OCI-LY1 (cell line): ENCODE results near the gene MACROD1.

Experiments used
- H2AFZ ChIP-seq: fragments of 200-600 bp; sonication (generic), shearing (Covaris generic); 2 replicates; pipeline ENCODE4 v1.6.0; 2014; ENCODE audit warnings: antibody characterized with exemption, mild to moderate bottlenecking, low read length
- H3F3A ChIP-seq: fragments of 200-600 bp; sonication (generic), shearing (Covaris generic); 2 replicates; pipeline ENCODE4 v1.6.0; 2014; ENCODE audit warnings: mild to moderate bottlenecking, antibody characterized with exemption, low read length, moderate library complexity; ENCODE audit not compliant: insufficient read depth
- H3K27ac ChIP-seq: fragments of 200-600 bp; sonication (generic); 2 replicates; pipeline ENCODE4 v1.5.1; 2014; ENCODE audit warnings: low read length, mixed run types, mild to moderate bottlenecking, low read depth; ENCODE audit not compliant: poor library complexity, severe bottlenecking
- H3K27me3 ChIP-seq: fragments of 200-600 bp; sonication (generic); 2 replicates; pipeline ENCODE4 v1.6.0; 2014; ENCODE audit warnings: antibody characterized with exemption, mild to moderate bottlenecking, low read length, moderate library complexity; ENCODE audit not compliant: insufficient read depth
- H3K36me3 ChIP-seq: fragments of 200-600 bp; sonication (generic); 2 replicates; pipeline ENCODE4 v1.6.1; 2014; ENCODE audit warnings: mild to moderate bottlenecking, antibody characterized with exemption, low read length, moderate library complexity, mixed read lengths; ENCODE audit not compliant: insufficient read depth
- H3K4me1 ChIP-seq: fragments of 200-600 bp; sonication (generic); 2 replicates; pipeline ENCODE4 v1.5.1; 2014; ENCODE audit warnings: mild to moderate bottlenecking, low read length, moderate library complexity; ENCODE audit not compliant: insufficient read depth, severe bottlenecking
- H3K4me2 ChIP-seq: fragments of 200-600 bp; sonication (generic), shearing (Covaris generic); 2 replicates; pipeline ENCODE4 v1.6.1; 2014; ENCODE audit warnings: low read length
- H3K4me3 ChIP-seq: fragments of 200-600 bp; sonication (generic); 2 replicates; pipeline ENCODE4 v1.5.1; 2014; ENCODE audit warnings: low read length, low read depth, mild to moderate bottlenecking, mixed read lengths; ENCODE audit not compliant: poor library complexity, severe bottlenecking
- H3K79me2 ChIP-seq: fragments of 200-600 bp; shearing (Covaris generic); 2 replicates; pipeline ENCODE4 v1.6.1; 2016; ENCODE audit warnings: mixed run types, low read length, mixed read lengths; ENCODE audit not compliant: insufficient read depth
- H3K9ac ChIP-seq: fragments of 200-600 bp; sonication (generic), shearing (Covaris generic); 2 replicates; pipeline ENCODE4 v1.6.1; 2014; ENCODE audit warnings: mild to moderate bottlenecking, low read length, mixed read lengths
- H3K9me2 ChIP-seq: fragments of 200-600 bp; sonication (generic), shearing (Covaris generic); 2 replicates; pipeline ENCODE4 v1.6.1; 2014; ENCODE audit warnings: low read depth, mild to moderate bottlenecking, low read length, mixed read lengths
- H3K9me3 ChIP-seq: fragments of 200-600 bp; shearing (Covaris generic); 2 replicates; pipeline ENCODE4 v1.6.1; 2014; ENCODE audit warnings: low read length, mixed read lengths
- H4K20me1 ChIP-seq: fragments of 200-600 bp; sonication (generic), shearing (Covaris generic); 2 replicates; pipeline ENCODE4 v1.6.0; 2016; ENCODE audit warnings: mild to moderate bottlenecking, low read length; ENCODE audit not compliant: insufficient read depth
- EZH2 ChIP-seq: fragments of 200-600 bp; sonication (generic), shearing (Covaris generic); IDR thresholded peaks from 2 replicates; pipeline ENCODE4 v1.8.0; 2017; ENCODE audit warnings: borderline replicate concordance, mixed run types, mild to moderate bottlenecking, antibody characterized with exemption, low read length, moderate library complexity, mixed read lengths
- TF ChIP-seq, protein P1 (sequence below): fragments of 200-600 bp; sonication (generic), shearing (Covaris generic); IDR thresholded peaks from 2 replicates; pipeline ENCODE4 v1.5.1; 2017; ENCODE audit warnings: mild to moderate bottlenecking, antibody characterized with exemption, low read length, moderate library complexity, mixed read lengths

The MACROD1 gene

GRCh38 chr11:64081745-64082442 lies 84.0 kb downstream of the MACROD1 start:
- Histone ChIP-seq H4K20me1 (no peaks in the 10 kb centered on the region), H3K4me3 (no peak overlapping the region), H3K36me3 (no peaks in the 10 kb centered on the region)

GRCh38 chr11:64080390-64080789 lies 85.5 kb downstream of the MACROD1 start:
- H3K79me2 ChIP-seq: no peaks in the 10 kb centered on the region
- no peak overlapping the region for H2AFZ ChIP-seq
- no peaks in the 10 kb centered on the region for H3K9me2 ChIP-seq
- no peaks in the 10 kb centered on the region for H3F3A ChIP-seq
- TF ChIP-seq, protein P1, sequence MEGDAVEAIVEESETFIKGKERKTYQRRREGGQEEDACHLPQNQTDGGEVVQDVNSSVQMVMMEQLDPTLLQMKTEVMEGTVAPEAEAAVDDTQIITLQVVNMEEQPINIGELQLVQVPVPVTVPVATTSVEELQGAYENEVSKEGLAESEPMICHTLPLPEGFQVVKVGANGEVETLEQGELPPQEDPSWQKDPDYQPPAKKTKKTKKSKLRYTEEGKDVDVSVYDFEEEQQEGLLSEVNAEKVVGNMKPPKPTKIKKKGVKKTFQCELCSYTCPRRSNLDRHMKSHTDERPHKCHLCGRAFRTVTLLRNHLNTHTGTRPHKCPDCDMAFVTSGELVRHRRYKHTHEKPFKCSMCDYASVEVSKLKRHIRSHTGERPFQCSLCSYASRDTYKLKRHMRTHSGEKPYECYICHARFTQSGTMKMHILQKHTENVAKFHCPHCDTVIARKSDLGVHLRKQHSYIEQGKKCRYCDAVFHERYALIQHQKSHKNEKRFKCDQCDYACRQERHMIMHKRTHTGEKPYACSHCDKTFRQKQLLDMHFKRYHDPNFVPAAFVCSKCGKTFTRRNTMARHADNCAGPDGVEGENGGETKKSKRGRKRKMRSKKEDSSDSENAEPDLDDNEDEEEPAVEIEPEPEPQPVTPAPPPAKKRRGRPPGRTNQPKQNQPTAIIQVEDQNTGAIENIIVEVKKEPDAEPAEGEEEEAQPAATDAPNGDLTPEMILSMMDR: no peak
- TF ChIP-seq EZH2: no peak
- no peaks in the 10 kb centered on the region for H3K9me3 ChIP-seq
- H3K27me3 ChIP-seq: peaks cover 11% of the 10 kb centered on the region; the same call in 1 of the 2 replicates
- H3K36me3 ChIP-seq: no peaks in the 10 kb centered on the region
- H4K20me1 ChIP-seq: no peaks in the 10 kb centered on the region
- no peak overlapping the region for H3K9ac ChIP-seq
- H3K4me3 ChIP-seq: no peak overlapping the region
- H3K4me2 ChIP-seq: no peak overlapping the region
- no peaks in the 10 kb centered on the region for H3K4me1 ChIP-seq
- H3K27ac ChIP-seq: no peak overlapping the region

More at GRCh38 chr11:64081745-64082442, 84.0 kb downstream of the MACROD1 start:
- no peaks in the 10 kb centered on the region for H3K9me3 ChIP-seq
- H3K9me2 ChIP-seq: no peaks in the 10 kb centered on the region
- no peak overlapping the region for H3K9ac ChIP-seq
- peaks cover 4% of the 10 kb centered on the region; the same call in 1 of the 2 replicates for H3K27me3 ChIP-seq
- H3K4me1 ChIP-seq: no peaks in the 10 kb centered on the region
- H3F3A ChIP-seq: no peaks in the 10 kb centered on the region
- no peak for TF ChIP-seq EZH2
- TF ChIP-seq, protein P1: no peak
- no peak overlapping the region for H2AFZ ChIP-seq
- no peak overlapping the region for H3K4me2 ChIP-seq
- H3K27ac ChIP-seq: no peak overlapping the region
- H3K79me2 ChIP-seq: no peaks in the 10 kb centered on the region

DNA sequence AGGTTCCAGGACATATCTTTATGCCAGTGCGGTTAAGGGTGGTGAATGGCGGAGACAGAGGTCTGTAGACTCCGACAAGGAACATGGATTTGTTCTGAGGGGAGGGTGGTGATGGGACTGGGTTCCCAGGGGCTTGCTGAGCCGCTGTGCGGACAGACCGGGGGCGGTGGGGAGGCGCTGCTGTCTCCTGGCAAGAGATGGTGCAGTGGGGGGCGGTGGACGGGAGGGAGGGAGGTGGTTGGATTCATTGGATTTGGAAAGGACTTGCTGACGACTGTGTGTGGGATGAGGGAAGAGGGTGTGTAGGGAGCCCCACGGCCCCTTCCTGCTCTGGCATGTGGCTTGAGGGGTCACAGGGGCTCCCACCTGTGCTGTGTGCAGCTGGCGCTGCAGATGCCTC lies 87.0 kb downstream of the MACROD1 start:
- Histone ChIP-seq H3F3A (no peaks in the 10 kb centered on the region), H3K4me2 (no peak overlapping the region), H3K9ac (no peak overlapping the region), H3K27ac (no peak overlapping the region), H3K4me1 (no peaks in the 10 kb centered on the region), H3K4me3 (no peak overlapping the region), H4K20me1 (no peaks in the 10 kb centered on the region), H3K79me2 (no peaks in the 10 kb centered on the region), H3K36me3 (no peaks in the 10 kb centered on the region), H3K27me3 (peaks cover 11% of the 10 kb centered on the region; the same call in 1 of the 2 replicates), H3K9me2 (no peaks in the 10 kb centered on the region), H3K9me3 (no peaks in the 10 kb centered on the region), H2AFZ (no peak overlapping the region)
- TF ChIP-seq EZH2: no peak
- TF ChIP-seq, protein P1: no peak
